Activated T-helper 1 cell treated with anti-CD3 and anti-CD28 coated beads, Interleukin-2, amount 50 U/mL, for 16 hours (primary cell): ENCODE measurements around the gene COL1A1.

ENCODE experiments used
- DNase-seq, 2 donors: peaks; one replicate each; pipeline ENCODE4 v3.0.0-alpha.2; 2020; ENCODE audit warnings: low read depth in 1 of 2, low spot score in 1 of 2

COL1A1 gene

GRCh38 chr17:50174444-50174843 lies 27.0 kb downstream of the COL1A1 start:
- DNase-seq = no peak

GRCh38 chr17:50173335-50173941 lies 28.0 kb downstream of the COL1A1 start:
- DNase-seq = no peak

GRCh38 chr17:50172936-50173334 lies 28.5 kb downstream of the COL1A1 start:
- no peak for DNase-seq

- DNase-seq = no peak
Measured at GRCh38 chr17:50172130-50172529, 29.3 kb downstream of the COL1A1 start.

DNA sequence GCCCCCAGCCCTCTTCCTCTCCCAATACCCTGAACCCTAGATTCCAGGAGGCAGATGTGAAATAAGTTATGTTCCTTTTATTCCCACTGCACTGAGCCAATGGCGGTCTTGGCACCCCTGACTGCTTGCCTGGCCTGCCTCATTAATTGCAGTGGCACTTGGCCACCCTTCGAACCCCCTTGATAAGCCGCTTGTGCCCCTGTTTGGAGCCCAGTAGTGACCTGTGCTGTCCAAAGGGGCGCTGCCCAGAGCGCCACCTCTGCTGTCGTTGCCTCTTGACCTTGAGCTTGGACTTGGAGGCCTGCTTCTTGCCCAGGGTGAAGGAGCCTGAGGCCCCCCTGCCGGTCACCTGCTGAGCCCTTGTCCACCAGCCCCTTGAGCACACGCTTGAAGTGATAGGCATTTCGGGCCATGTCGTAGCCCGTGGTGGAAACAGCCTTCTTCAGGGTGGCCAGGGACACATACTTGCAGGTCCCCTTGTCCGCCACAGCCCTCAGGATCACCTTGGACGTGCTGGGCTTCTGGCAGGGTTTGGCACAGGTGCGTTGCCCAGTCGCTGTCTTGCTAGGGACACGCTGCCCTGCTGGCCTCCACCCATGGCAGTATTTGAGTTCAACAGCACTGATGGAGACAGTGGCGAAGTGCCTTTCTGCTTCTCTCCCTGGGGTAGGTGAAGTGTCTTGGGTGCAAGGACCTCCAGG lies 29.9 kb downstream of the COL1A1 start:
- DNase-seq = no peak

GRCh38 chr17:50170662-50171370 lies 30.6 kb downstream of the COL1A1 start:
- DNase-seq = no peak

DNA sequence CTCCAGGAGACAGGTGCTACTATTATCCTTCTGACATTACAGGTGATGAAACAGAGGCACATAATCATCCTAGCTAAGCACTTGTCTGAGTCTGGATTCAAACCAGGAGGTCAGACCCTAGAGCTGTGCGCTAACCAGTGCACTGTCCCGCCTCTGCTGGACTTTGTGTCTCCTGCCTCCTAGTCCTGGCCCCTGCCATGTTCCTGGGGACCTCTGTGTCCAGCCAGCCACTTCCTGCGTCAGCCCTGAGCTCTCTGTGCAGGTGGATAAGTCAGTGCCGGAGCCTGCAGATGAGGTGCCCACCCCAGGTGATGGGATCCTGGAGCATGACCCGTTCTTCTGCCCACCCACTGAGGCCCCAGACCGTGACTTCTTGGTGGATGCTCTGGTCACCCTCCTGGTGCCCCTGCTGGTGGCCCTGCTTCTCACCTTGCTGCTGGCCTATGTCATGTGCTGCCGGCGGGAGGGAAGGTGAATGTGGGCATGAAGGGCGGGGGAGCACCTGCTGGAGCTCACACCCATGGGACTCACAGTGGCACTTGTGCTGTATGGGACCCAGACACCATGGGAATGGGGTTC lies 31.5 kb downstream of the COL1A1 start:
- no peak for DNase-seq

DNA sequence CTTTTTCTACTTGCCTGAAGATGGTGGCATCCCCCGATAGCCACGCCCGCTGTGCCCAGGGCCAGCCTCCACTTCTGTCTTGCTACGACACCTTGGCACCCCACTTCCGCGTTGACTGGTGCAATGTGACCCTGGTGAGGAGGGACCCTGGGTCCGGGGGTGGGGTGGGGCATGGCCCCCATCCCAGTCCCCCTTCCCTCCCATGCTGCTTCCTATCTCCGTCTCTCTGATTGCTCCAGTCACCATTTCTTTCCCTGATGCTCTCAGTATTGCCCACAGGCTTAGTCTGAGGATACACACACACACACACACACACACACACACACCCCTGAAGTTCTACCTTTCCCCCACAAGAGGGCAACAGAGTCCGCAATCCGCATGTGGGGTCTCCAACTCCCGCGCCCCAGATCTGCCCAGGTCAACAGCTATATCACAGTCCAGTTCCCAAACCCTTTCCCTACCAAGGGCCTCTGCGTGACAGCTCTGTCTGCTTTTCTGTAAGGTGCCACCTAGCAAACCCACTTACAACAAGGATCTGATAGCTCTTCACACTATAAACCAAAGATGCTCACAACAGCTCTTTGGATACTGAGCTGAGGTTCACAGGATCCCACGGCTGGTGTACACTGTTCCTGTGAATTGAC lies 32.2 kb downstream of the COL1A1 start:
- DNase-seq = no peak

DNA sequence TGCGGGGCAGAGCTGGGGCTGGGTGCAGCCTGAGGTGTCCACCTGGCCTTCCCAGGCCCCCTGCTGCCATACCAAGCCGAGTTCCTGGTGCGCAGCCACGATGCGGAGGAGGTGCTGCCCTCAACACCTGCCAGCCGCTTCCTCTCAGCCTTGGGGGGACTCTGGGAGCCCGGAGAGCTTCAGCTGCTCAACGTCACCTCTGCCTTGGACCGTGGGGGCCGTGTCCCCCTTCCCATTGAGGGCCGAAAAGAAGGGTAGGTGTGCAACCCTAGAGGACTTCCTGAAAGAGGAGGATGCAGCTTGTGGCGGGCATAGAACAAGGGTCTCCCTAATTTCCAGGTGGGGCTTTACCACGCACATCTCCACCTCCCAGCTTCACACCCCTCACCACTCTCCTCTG lies 33.1 kb downstream of the COL1A1 start:
- DNase-seq = no peak

GRCh38 chr17:50167371-50167770 lies 34.1 kb downstream of the COL1A1 start:
- no peak for DNase-seq

GRCh38 chr17:50166518-50167181 lies 34.8 kb downstream of the COL1A1 start:
- DNase-seq = no peak

GRCh38 chr17:50165867-50166517 lies 35.4 kb downstream of the COL1A1 start, which contains the start of gene SGCA:
TSS of gene SGCA (plus strand) at chr17:50166005. CDS start at chr17:50166041, 36 bp downstream.
- no peak for DNase-seq

DNA sequence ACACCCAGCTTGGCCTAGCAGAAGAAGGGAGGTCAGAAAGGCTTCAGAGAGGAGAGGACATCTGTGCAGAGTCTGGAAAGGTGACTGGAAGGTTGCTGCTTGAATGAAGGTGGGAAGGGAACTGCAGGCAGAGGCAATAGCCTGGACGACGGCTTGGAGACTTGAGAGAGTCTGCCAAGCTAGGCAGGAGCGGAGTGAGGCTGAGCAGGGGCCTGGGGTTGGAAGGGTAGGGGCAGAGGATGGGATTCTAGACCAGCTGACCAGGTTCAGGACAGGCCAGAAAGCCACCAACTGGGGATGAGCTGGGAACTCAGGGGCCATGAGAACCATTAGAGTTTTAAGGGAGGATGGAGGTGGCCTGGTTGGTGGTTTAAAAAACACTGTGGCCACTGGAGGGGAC lies 36.0 kb downstream of the COL1A1 start:
- DNase-seq = no peak

DNA sequence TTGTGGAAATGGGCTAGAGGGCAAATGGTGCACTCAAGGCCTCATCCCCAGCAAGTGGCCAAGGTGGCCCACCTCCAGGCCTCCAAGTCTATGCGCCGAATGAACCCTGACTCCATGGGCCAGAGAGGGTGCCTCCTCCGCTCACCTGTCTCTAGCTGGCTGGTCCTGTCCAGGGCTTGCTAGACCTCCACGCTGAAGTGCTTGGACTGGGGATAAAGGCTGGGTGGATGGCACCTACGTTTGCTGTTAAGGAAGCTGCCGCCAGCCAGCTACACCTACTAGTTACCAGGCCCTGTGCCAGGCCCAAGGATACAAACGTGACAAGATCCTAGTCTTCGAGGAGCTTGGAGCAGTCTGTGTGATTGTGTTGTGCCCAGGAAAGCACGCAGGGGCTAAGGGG lies 36.4 kb downstream of the COL1A1 start:
- no peak for DNase-seq

GRCh38 chr17:50164697-50164988 lies 36.8 kb downstream of the COL1A1 start:
- DNase-seq = no peak

GRCh38 chr17:50163843-50164696 lies 37.4 kb downstream of the COL1A1 start:
- DNase-seq = no peak

GRCh38 chr17:50162466-50163254 lies 38.8 kb downstream of the COL1A1 start:
- no peak for DNase-seq

DNA sequence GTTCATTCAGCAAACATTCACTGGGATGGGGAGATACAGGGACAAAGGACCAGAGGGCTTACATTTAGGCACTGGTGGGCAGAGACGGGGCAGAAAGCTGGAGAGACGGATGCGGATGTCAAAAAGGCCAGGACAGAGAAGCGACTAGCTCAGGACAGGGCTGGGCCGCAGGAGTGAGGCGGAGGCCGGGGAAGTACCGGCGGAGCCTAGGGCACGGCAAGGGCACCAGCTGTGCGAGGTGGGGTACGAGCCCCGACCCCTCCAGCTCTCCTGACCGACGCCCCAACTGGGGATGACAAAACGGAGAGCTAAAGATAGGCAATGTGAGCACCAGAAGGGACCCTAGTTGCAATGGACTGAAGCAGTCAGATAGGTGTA lies 39.5 kb downstream of the COL1A1 start:
- DNase-seq = no peak
